GM12873 (cell line): ENCODE results near the gene GMIP.

Experiments used
- CTCF ChIP-seq: IDR thresholded peaks from 2 replicates; pipeline ENCODE4 v1.5.1; 2012; ENCODE audit warnings: low read depth, mild to moderate bottlenecking, moderate library complexity, low read length, control low read depth; ENCODE audit not compliant: insufficient read depth; ENCODE audit errors: missing control alignments

Gene GMIP

GRCh38 chr19:19630062-19630414, 13.4 kb downstream of the GMIP start:
- no peak for TF ChIP-seq CTCF

GRCh38 chr19:19628501-19629134, 14.8 kb downstream of the GMIP start:
- no peak for TF ChIP-seq CTCF

- no peak for TF ChIP-seq CTCF
Measured at GRCh38 chr19:19627621-19628500, 15.6 kb downstream of the GMIP start, which contains the start of gene LPAR2. TSS of gene LPAR2 (minus strand) at chr19:19628220. CDS start at chr19:19627275, 945 bp downstream.

- TF ChIP-seq CTCF, result no peak
Measured at GRCh38 chr19:19626516-19627472, 16.7 kb downstream of the GMIP start.

GRCh38 chr19:19624032-19624570, 19.4 kb downstream of the GMIP start:
- no peak for TF ChIP-seq CTCF

- TF ChIP-seq CTCF, result no peak
Measured at GRCh38 chr19:19623383-19623782, 20.1 kb downstream of the GMIP start.
